ENCODE data around the gene TAF1C. TPM values are rescaled to one million over a fixed set of nuclear protein-coding genes. Genes with fewer than 3 reads are reported as not detected.

The TAF1C gene
- total RNA-seq (2021; fragmentation: NEBNext Ultra II Directional; extraction: Animal tissue kit (Norgen Biotek cat#: 25700)) (63.8 and 68.0 TPM in 2 replicates), polyA plus RNA-seq (2011; rRNA removed) (44.6 and 81.6 TPM in 2 replicates), polyA minus RNA-seq (2011; rRNA and poly(A)+ RNA removed) (38.9 and 40.4 TPM in 2 replicates)
- 60.1 TPM for polyA plus RNA-seq (2011; cell fraction: cytosol; rRNA removed)
- 466 TPM for polyA plus RNA-seq (2011; cell fraction: nucleus; rRNA removed)
- polyA plus RNA-seq (2012, experiment 1 of 2) = 65.5 to 73.4 TPM (median 68.4 TPM) in 4 replicates
- 42.0 TPM for polyA plus RNA-seq (2012, experiment 2 of 2)
- 52.5 TPM for polyA plus RNA-seq (2013, experiment 1 of 2)
- polyA plus RNA-seq (2013, experiment 2 of 2) = 44.5 TPM
- polyA minus RNA-seq (2011; cell fraction: cytosol; rRNA and poly(A)+ RNA removed) = 37.3 TPM
- polyA minus RNA-seq (2011; cell fraction: nucleus; rRNA and poly(A)+ RNA removed) = 82.2 TPM
- long read RNA-seq, experiment 1, partial matches to known transcripts = 5 of 21 reads
- long read RNA-seq, experiment 1, other reads (novel, unspliced or antisense) = 16 of 21 reads
- long read RNA-seq, experiment 2 = 0 reads

GRCh38 chr16:84186685-84187437 lies at the start of gene TAF1C:
TSS of gene TAF1C (minus strand) at chr16:84187057. CDS start at chr16:84184988, 2,069 bp downstream.
- Histone ChIP-seq H4K5ac (ENCODE audit: insufficient read length, low read depth, low read length) (peak within 1 kb of the TSS; percentile 86), H3K4me2 (ENCODE audit: insufficient read depth in 1 of 2, low read depth in 2 of 2, low read length in 2 of 2) (peak within 1 kb of the TSS; percentile 77 to 83), H3K14ac (ENCODE audit: insufficient read length) (no peak within 1 kb of the TSS), H3K9ac (replicated peaks in 1 of 4; ENCODE audit: extremely low read depth in 1 of 4, low read depth in 3 of 4, low read length in 3 of 4) (peak within 1 kb of the TSS in 3 of 4 experiments; percentile 70 to 89 (median 88); a peak in 6 of 7 replicates), H2BK5ac (ENCODE audit: low read depth, low read length) (peak within 1 kb of the TSS; percentile 92), H3K79me1 (ENCODE audit: low read depth, low read length) (peaks cover 12% of the 10 kb centered on the region), H3K56ac (replicated peaks; ENCODE audit: insufficient read length, low read depth, low read length) (peak within 1 kb of the TSS; percentile 62), H2AFZ (ENCODE audit: low read length) (peak within 1 kb of the TSS; percentile 93), H3K27ac (ENCODE audit: low read depth, low read length) (peak within 1 kb of the TSS; percentile 29; the same call in 1 of the 2 replicates), H3K36me3 (ENCODE audit: control insufficient read depth in 2 of 4, insufficient read depth in 4 of 4, low read length in 3 of 4) (peaks cover 4 to 23% (median 16%) of the 10 kb centered on the region in 4 experiments), H4K8ac (ENCODE audit: extremely low read depth, insufficient read depth, low read length) (peak within 1 kb of the TSS; percentile 98), H2BK12ac (ENCODE audit: low read depth, low read length) (no peak within 1 kb of the TSS; the same call in 1 of the 2 replicates), H4K91ac (replicated peaks; ENCODE audit: insufficient read length, low read length) (peak within 1 kb of the TSS; percentile 44), H3K4me3 (ENCODE audit: extremely low read depth in 1 of 4, insufficient read depth in 2 of 4, low read depth in 3 of 4, low read length in 4 of 4) (peak within 1 kb of the TSS; percentile 81 to 96 (median 94)), H3K9me3 (ENCODE audit: insufficient read depth in 2 of 2, low read depth in 1 of 2, low read length in 1 of 2) (no peaks in the 10 kb centered on the region; a peak in 1 of 4 replicates), H3K4me1 (replicated peaks in 1 of 4; ENCODE audit: control insufficient read depth in 3 of 4, insufficient read depth in 4 of 4, low read length in 3 of 4) (peaks cover 0 to 2% (median 0%) of the 10 kb centered on the region in 4 experiments; a peak in 3 of 7 replicates), H2AK5ac (ENCODE audit: low read depth, low read length) (no peak within 1 kb of the TSS), H2BK20ac (ENCODE audit: low read length) (no peak within 1 kb of the TSS), H3K23ac (ENCODE audit: insufficient read length) (no peak within 1 kb of the TSS), H2BK15ac (ENCODE audit: low read length) (peak within 1 kb of the TSS; percentile 72; the same call in 1 of the 2 replicates), H3K4ac (replicated peaks; ENCODE audit: insufficient read length, low read depth, low read length) (peak within 1 kb of the TSS; percentile 87), H3K79me2 (ENCODE audit: control insufficient read depth in 1 of 2, insufficient read depth in 2 of 2, low read length in 2 of 2) (peaks cover 0 to 29% of the 10 kb centered on the region in 2 experiments; a peak in 2 of 4 replicates), H3K27me3 (replicated peaks in 1 of 4; ENCODE audit: control insufficient read depth in 3 of 4, extremely low read depth in 1 of 4, insufficient read depth in 3 of 4, low read length in 3 of 4) (no peaks in the 10 kb centered on the region), H3K23me2 (ENCODE audit: low read depth, low read length) (peaks cover 4% of the 10 kb centered on the region; the same call in 1 of the 2 replicates), H3K18ac (ENCODE audit: extremely low read depth, low read length) (peak within 1 kb of the TSS; percentile 78), H2BK120ac (replicated peaks; ENCODE audit: low read depth, low read length) (no peak within 1 kb of the TSS), H4K20me1 (replicated peaks in 1 of 2; ENCODE audit: control insufficient read depth in 1 of 2, insufficient read depth in 2 of 2, low read length in 2 of 2) (peaks cover 9 to 10% of the 10 kb centered on the region in 2 experiments)
- DNase-seq (ENCODE audit: low read depth in 1 of 2, low spot score in 2 of 2) (peak; percentile 85 to 93), FAIRE-seq (no peak)
- ChIA-PET CTCF (ENCODE audit: partially characterized antibody) (interaction anchor here (0.6 to 6.9 kb wide), 24 partner anchors 8 to 299 kb away, joined by 3 to 54 read pairs (median 4); partner anchors contain the start of genes KCNG4 and MBTPS1), POLR2A (ENCODE audit: partially characterized antibody) (interaction anchor here (0.8 to 1.4 kb wide), 3 partner anchors 9 to 70 kb away, joined by 3 to 6 read pairs (median 5); partner anchors contain the start of gene MBTPS1)
- WGBS, 2 experiments (ENCODE audit: extremely low coverage in 1 of 2, insufficient coverage in 1 of 2, insufficient read length in 1 of 2, insufficient replicate concordance in 2 of 2, low coverage in 1 of 2, low lambda C conversion rate in 2 of 2, missing lambda C conversion rate in 1 of 2) = 3% methylated on average over 53 of the region's 55 CpGs; no CpG with 5 or more reads in 1 of the 2 experiments
- TF ChIP-seq EP300 (IDR thresholded peaks at IDR 0.05; ENCODE audit: borderline replicate concordance in 1 of 2, low read depth in 2 of 2, low read length in 2 of 2) (0 out of 3 replicates have a peak, but pooled peaks of 1 of the 2 experiments have one; percentile 54), SIRT6 (IDR thresholded peaks at IDR 0.05; ENCODE audit: low read length) (no peak), RNF2 (IDR thresholded peaks at IDR 0.05; ENCODE audit: borderline replicate concordance, low read depth, low read length, missing control alignments, poor library complexity, severe bottlenecking) (no peak), KDM4A (IDR thresholded peaks at IDR 0.05; ENCODE audit: low read depth, low read length, severe bottlenecking) (peak; percentile 90), SAP30 (IDR thresholded peaks at IDR 0.05; ENCODE audit: insufficient read depth, insufficient replicate concordance, low read length) (no peak), NANOG (IDR thresholded peaks at IDR 0.05; ENCODE audit: insufficient read depth, low read depth, low read length, poor library complexity, severe bottlenecking) (no peak)
